Measurements from ENCODE around the gene GNAQ.

GNAQ gene

DNA sequence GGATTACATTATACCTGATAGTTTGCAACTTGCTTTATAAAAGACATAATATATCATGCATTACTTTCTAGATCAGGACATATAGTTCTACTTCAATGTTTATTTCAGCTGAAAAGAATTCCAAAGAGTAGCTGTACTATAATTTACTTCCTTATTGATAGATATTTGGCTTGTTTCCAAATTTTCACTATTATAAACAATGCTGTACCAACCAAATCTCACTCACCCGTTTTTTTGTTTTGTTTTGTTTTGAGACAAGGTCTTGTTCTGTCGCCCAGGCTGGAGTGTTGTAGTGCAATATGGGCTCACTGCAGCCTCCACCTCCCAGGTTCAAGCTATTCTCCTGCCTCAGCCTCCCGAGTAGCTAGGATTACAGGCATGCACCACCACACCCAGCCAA lies 132.7 kb downstream of the GNAQ start:
- Histone ChIP-seq H3K4me2 (ENCODE audit: low read length) (no peak overlapping the region), H3K36me3 (ENCODE audit: control insufficient read depth, low read length) (no peaks in the 10 kb centered on the region), H3K4me3 (ENCODE audit: low read length) (no peak overlapping the region), H3K4me1 (ENCODE audit: control insufficient read depth, low read length) (no peaks in the 10 kb centered on the region), H3K27ac (ENCODE audit: low read depth, low read length) (no peak overlapping the region), H3K9me2 (replicated peaks; ENCODE audit: control insufficient read depth, low read length) (no peaks in the 10 kb centered on the region), H3F3A (ENCODE audit: control insufficient read depth, insufficient read depth) (no peaks in the 10 kb centered on the region), H3K27me3 (ENCODE audit: control insufficient read depth, low read length) (no peaks in the 10 kb centered on the region), H3K79me2 (ENCODE audit: control insufficient read depth, low read length) (no peaks in the 10 kb centered on the region), H4K20me1 (ENCODE audit: control insufficient read depth, insufficient read depth, low read depth, low read length) (no peaks in the 10 kb centered on the region), H3K9me3 (ENCODE audit: control insufficient read depth, insufficient read depth, low read length) (no peaks in the 10 kb centered on the region)
- TF ChIP-seq EZH2phosphoT487 (IDR thresholded peaks at IDR 0.05; ENCODE audit: borderline replicate concordance, low read length), result no peak
- TF ChIP-seq, protein P1, sequence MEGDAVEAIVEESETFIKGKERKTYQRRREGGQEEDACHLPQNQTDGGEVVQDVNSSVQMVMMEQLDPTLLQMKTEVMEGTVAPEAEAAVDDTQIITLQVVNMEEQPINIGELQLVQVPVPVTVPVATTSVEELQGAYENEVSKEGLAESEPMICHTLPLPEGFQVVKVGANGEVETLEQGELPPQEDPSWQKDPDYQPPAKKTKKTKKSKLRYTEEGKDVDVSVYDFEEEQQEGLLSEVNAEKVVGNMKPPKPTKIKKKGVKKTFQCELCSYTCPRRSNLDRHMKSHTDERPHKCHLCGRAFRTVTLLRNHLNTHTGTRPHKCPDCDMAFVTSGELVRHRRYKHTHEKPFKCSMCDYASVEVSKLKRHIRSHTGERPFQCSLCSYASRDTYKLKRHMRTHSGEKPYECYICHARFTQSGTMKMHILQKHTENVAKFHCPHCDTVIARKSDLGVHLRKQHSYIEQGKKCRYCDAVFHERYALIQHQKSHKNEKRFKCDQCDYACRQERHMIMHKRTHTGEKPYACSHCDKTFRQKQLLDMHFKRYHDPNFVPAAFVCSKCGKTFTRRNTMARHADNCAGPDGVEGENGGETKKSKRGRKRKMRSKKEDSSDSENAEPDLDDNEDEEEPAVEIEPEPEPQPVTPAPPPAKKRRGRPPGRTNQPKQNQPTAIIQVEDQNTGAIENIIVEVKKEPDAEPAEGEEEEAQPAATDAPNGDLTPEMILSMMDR (IDR thresholded peaks at IDR 0.05; ENCODE audit: low read depth, low read length, poor library complexity, severe bottlenecking), result no peak

DNA sequence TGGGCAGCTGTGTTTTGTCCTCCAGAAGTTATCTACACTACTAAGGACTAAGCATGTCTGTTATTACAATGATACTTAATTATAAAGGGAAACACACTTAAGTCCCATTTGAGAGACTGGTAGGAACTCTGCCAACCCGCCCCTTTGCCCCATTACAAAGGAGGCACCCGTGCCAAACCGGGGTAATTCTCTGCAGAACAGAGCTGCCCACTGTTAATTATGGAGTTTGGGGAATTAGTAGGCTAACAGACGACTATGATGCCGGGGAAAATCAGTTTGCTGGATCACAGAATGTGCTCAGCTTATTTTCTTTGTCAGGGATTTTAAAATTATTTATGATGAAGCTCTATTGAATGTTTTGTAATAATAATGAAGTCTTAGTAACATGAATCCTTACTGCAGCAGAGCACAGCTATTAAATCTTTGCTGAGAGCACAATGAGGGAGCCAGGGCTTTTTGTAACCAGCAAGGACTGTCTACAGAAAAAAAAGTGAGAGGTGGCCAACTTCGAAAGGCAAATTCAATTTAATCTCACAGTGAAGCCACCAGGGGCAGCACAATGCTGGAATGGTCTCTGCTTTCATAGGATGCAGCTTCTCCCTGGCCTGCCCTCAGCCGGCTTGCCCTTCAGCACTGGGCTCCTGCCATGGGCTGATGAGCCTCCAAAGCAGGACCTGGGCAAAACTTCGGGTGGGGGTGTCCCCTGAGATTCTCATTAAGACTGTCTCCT lies 134.5 kb downstream of the GNAQ start:
- Histone ChIP-seq H3F3A (ENCODE audit: control insufficient read depth, insufficient read depth) (no peaks in the 10 kb centered on the region), H3K27ac (ENCODE audit: low read depth, low read length) (no peak overlapping the region), H3K27me3 (ENCODE audit: control insufficient read depth, low read length) (no peaks in the 10 kb centered on the region), H3K4me2 (ENCODE audit: low read length) (no peak overlapping the region), H3K9me2 (replicated peaks; ENCODE audit: control insufficient read depth, low read length) (no peaks in the 10 kb centered on the region), H3K79me2 (ENCODE audit: control insufficient read depth, low read length) (no peaks in the 10 kb centered on the region), H3K36me3 (ENCODE audit: control insufficient read depth, low read length) (no peaks in the 10 kb centered on the region), H3K4me1 (ENCODE audit: control insufficient read depth, low read length) (no peaks in the 10 kb centered on the region), H3K9me3 (ENCODE audit: control insufficient read depth, insufficient read depth, low read length) (no peaks in the 10 kb centered on the region), H3K4me3 (ENCODE audit: low read length) (no peak overlapping the region), H4K20me1 (ENCODE audit: control insufficient read depth, insufficient read depth, low read depth, low read length) (no peaks in the 10 kb centered on the region)
- TF ChIP-seq, protein P1 (IDR thresholded peaks at IDR 0.05; ENCODE audit: low read depth, low read length, poor library complexity, severe bottlenecking), result no peak
- TF ChIP-seq EZH2phosphoT487 (IDR thresholded peaks at IDR 0.05; ENCODE audit: borderline replicate concordance, low read length), result no peak

DNA sequence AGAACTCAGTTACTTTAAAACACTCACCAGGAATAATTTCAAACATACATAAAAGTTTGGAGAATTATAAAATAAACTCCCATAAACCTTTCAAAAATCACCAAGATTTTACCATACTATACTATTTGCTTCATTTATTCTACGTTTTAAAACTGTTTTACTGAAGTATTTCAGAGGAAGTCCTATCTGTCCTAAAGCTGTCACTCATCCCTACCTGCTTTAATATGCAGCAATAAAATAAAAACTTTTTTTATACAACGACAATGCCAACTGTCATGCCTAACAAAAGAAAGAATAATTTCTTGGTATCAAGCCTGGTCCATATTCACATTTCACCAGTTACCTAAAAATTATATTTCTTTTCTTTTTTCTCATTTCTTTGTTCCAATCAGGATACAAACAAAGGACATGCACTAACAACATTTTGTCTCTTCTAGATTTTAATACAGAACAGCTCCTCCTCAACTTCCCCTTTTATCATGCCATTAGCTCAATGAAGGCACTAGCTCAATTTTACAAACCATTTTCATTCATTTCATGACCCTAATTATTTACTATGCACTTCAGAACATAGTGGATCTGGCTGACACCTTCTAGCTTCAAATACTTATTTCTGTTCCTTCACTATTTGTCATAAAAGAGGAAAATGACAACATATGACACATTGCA lies 135.2 kb downstream of the GNAQ start:
- Histone ChIP-seq H3K9me3 (ENCODE audit: control insufficient read depth, insufficient read depth, low read length) (no peaks in the 10 kb centered on the region), H3K4me2 (ENCODE audit: low read length) (no peak overlapping the region), H3K27me3 (ENCODE audit: control insufficient read depth, low read length) (no peaks in the 10 kb centered on the region), H3K4me1 (ENCODE audit: control insufficient read depth, low read length) (no peaks in the 10 kb centered on the region), H3K27ac (ENCODE audit: low read depth, low read length) (no peak overlapping the region), H3K36me3 (ENCODE audit: control insufficient read depth, low read length) (no peaks in the 10 kb centered on the region), H4K20me1 (ENCODE audit: control insufficient read depth, insufficient read depth, low read depth, low read length) (no peaks in the 10 kb centered on the region), H3K4me3 (ENCODE audit: low read length) (no peak overlapping the region), H3F3A (ENCODE audit: control insufficient read depth, insufficient read depth) (no peaks in the 10 kb centered on the region), H3K9me2 (replicated peaks; ENCODE audit: control insufficient read depth, low read length) (no peaks in the 10 kb centered on the region), H3K79me2 (ENCODE audit: control insufficient read depth, low read length) (no peaks in the 10 kb centered on the region)
- TF ChIP-seq, protein P1 (IDR thresholded peaks at IDR 0.05; ENCODE audit: low read depth, low read length, poor library complexity, severe bottlenecking), result no peak
- TF ChIP-seq EZH2phosphoT487 (IDR thresholded peaks at IDR 0.05; ENCODE audit: borderline replicate concordance, low read length), result no peak

All from DOHH2 (cell line).